ENCODE results near the gene ANKMY1. TPM values are rescaled to one million over a fixed set of nuclear protein-coding genes. Genes with fewer than 3 reads are reported as not detected.
A peak's percentile ranks its signal among the peaks of the same experiment; 100 is the strongest.

ANKMY1 gene
- total and polyA plus RNA-seq, 3 experiments from 2014 or later = 15.8 to 27.9 (median 22.4) TPM

DNA sequence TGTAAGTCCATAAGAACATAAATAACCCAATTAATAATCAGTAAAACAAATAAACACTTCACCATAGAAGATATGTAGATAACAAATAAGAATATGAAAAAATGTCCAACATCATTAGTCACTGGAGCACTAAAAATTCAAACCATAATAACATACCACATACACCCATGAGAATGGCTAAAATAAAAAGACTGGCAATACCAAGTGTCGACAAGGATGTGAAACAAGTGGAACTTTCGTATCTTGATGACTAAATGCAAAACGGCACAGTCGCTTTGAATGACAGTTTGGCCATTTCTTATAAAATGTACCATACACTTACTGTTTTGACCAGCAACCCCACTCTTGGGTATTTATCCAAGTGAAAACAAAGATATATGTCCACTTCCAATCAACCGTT lies 26.8 kb downstream of the ANKMY1 start:
- Histone ChIP-seq H3K27ac (ENCODE audit: low read depth, low read length) (no peak overlapping the region), H3K36me3 (ENCODE audit: insufficient read depth, low read length) (no peaks in the 10 kb centered on the region), H3K27me3 (ENCODE audit: insufficient read depth, low read length, poor library complexity, severe bottlenecking) (no peaks in the 10 kb centered on the region), H3K4me1 (ENCODE audit: insufficient read depth, low read length) (no peaks in the 10 kb centered on the region), H3K9me3 (ENCODE audit: low read length) (peaks cover 14% of the 10 kb centered on the region), H3K4me3 (ENCODE audit: low read length) (no peak overlapping the region)
- DNase-seq = no peak
- H3K27ac Mint-ChIP-seq = no peak overlapping the region
- no peak overlapping the region for H3K4me3 Mint-ChIP-seq
- ChIA-PET CTCF (no interaction called here), POLR2A (no interaction called here)
- H3K9me3 Mint-ChIP-seq = peaks cover 13 to 25% (median 22%) of the 10 kb centered on the region in 5 donors
- peaks cover 4 to 8% (median 8%) of the 10 kb centered on the region in 3 donors for H3K4me1 Mint-ChIP-seq
- H3K36me3 Mint-ChIP-seq = peaks cover 28 to 80% (median 54%) of the 10 kb centered on the region in 3 donors
- H3K27me3 Mint-ChIP-seq = no peaks in the 10 kb centered on the region

DNA sequence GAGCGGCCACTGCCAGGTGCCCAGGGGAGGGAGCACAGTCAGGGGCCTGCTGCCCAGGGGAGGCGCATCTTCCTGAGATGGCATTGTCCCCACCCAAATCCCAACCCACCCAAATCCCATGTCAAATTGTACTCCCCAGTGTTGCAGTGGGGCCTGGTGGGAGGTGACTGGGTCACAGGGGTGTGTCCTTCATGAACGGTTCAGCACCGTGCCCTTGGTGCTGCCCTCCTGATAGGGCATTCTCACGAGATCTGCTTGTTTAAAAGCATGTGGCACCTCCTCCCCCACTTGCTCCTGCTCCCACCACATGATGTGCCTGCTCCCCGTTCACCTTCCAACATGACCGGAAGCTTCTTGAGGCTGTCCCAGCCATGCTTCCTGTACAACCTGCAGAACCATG lies 27.6 kb downstream of the ANKMY1 start:
- no peaks in the 10 kb centered on the region for H3K27me3 ChIP-seq (ENCODE audit: insufficient read depth, low read length, poor library complexity, severe bottlenecking)
- peaks cover 14% of the 10 kb centered on the region for H3K9me3 ChIP-seq (ENCODE audit: low read length)
- H3K4me1 ChIP-seq (ENCODE audit: insufficient read depth, low read length) = no peaks in the 10 kb centered on the region
- Mint-ChIP-seq H3K9me3 (peaks cover 13 to 25% (median 22%) of the 10 kb centered on the region in 5 donors), H3K27ac (peak overlapping the region in 1 of 8 donors; percentile 84), H3K36me3 (peaks cover 28 to 78% (median 60%) of the 10 kb centered on the region in 3 donors), H3K4me3 (no peak overlapping the region), H3K27me3 (no peaks in the 10 kb centered on the region), H3K4me1 (peaks cover 0 to 5% (median 0%) of the 10 kb centered on the region in 3 donors)
- H3K4me3 ChIP-seq (ENCODE audit: low read length) = no peak overlapping the region
- no peaks in the 10 kb centered on the region for H3K36me3 ChIP-seq (ENCODE audit: insufficient read depth, low read length)
- no peak for DNase-seq
- ChIA-PET CTCF (no interaction called here), POLR2A (no interaction called here)
- no peak overlapping the region for H3K27ac ChIP-seq (ENCODE audit: low read depth, low read length)

DNA sequence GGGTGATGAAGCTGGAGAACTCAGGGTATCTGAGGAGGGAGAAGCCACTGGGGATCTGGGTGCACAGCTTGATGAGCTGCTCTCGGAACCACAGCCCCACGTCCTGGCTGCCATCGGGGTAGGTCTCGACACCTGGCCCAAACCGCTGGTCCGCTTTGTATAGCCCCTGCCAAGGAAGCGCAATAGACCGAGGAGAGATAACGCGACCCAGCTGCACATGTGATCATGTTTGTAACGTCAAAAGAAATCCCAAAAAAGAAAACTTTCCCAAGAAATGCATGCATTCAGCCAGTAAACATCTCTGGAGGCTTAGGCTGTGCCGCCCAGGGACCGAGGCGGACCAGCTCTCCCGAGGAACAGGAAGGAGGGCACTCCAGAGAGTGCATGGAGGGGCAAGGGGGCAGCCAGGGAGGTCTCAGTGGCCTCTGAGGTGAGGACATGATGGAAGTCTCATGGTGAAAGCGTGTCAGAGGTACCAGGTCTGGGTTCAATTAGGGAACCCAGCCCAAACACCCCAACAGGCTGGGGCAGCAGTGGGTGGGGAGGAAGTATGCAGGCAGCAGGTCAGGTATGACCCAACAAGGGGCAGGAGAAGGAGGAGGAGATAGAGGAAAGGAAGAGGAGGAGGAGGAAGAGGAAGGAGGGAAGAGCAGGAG lies 28.3 kb downstream of the ANKMY1 start:
- Mint-ChIP-seq H3K4me1 (peaks cover 0 to 5% (median 0%) of the 10 kb centered on the region in 3 donors), H3K36me3 (peaks cover 26 to 78% (median 65%) of the 10 kb centered on the region in 3 donors), H3K27ac (peak overlapping the region in 1 of 8 donors; percentile 86), H3K9me3 (peaks cover 13 to 27% (median 22%) of the 10 kb centered on the region in 5 donors), H3K27me3 (no peaks in the 10 kb centered on the region), H3K4me3 (no peak overlapping the region)
- H3K4me3 ChIP-seq (ENCODE audit: low read length) = no peak overlapping the region
- no peak overlapping the region for H3K27ac ChIP-seq (ENCODE audit: low read depth, low read length)
- ChIA-PET POLR2A (no interaction called here), CTCF (interaction anchor here (1.9 kb wide), 1 partner anchor 15 kb away, joined by 8 read pairs; no protein-coding TSS in a partner anchor)
- H3K9me3 ChIP-seq (ENCODE audit: low read length) = peaks cover 14% of the 10 kb centered on the region
- no peak for DNase-seq
- no peaks in the 10 kb centered on the region for H3K36me3 ChIP-seq (ENCODE audit: insufficient read depth, low read length)
- no peaks in the 10 kb centered on the region for H3K27me3 ChIP-seq (ENCODE audit: insufficient read depth, low read length, poor library complexity, severe bottlenecking)
- H3K4me1 ChIP-seq (ENCODE audit: insufficient read depth, low read length) = no peaks in the 10 kb centered on the region

DNA sequence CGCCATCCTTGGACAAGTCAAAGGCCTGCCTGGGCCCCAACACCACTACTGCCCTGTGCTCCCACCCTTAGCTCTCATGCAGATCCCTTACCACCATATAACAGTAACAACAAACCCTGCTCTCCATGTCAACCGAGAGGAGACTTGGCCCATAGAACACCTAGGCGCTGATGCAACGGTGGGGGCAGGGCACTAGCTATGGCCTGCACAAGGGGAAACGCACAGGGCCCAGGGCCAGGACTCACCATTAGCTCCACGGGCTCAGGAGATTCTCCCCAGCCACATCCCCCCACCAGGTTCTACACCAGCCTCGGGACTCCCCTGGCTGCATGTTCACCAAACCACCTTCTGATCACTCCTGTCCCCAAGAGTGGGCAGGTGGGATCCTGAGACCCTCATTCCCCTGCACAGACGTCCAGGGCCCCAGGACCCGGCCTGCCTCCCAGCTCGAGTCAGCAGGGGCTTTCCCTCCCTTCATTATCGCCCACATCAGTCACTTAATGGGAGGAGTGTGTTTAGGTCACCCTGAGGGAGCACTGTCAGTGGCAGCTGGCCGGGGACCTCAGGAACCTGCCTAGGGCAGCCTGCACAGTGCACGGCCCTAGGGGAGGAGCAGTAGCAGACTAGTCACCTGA lies 29.3 kb downstream of the ANKMY1 start:
- DNase-seq = no peak
- Histone ChIP-seq H3K27ac (ENCODE audit: low read depth, low read length) (no peak overlapping the region), H3K36me3 (ENCODE audit: insufficient read depth, low read length) (no peaks in the 10 kb centered on the region), H3K9me3 (ENCODE audit: low read length) (peaks cover 14% of the 10 kb centered on the region), H3K4me1 (ENCODE audit: insufficient read depth, low read length) (no peaks in the 10 kb centered on the region), H3K27me3 (ENCODE audit: insufficient read depth, low read length, poor library complexity, severe bottlenecking) (no peaks in the 10 kb centered on the region), H3K4me3 (ENCODE audit: low read length) (no peak overlapping the region)
- Mint-ChIP-seq H3K27me3 (no peaks in the 10 kb centered on the region), H3K36me3 (peaks cover 23 to 81% (median 63%) of the 10 kb centered on the region in 3 donors), H3K9me3 (peaks cover 13 to 27% (median 22%) of the 10 kb centered on the region in 5 donors), H3K27ac (no peak overlapping the region), H3K4me1 (peaks cover 0 to 3% (median 0%) of the 10 kb centered on the region in 3 donors), H3K4me3 (peak overlapping the region in 1 of 7 donors; percentile 18)
- POLR2A ChIA-PET = no interaction called here
- CTCF ChIA-PET = interaction anchor here (1.9 kb wide), 1 partner anchor 14 kb away, joined by 8 read pairs; no protein-coding TSS in a partner anchor

DNA sequence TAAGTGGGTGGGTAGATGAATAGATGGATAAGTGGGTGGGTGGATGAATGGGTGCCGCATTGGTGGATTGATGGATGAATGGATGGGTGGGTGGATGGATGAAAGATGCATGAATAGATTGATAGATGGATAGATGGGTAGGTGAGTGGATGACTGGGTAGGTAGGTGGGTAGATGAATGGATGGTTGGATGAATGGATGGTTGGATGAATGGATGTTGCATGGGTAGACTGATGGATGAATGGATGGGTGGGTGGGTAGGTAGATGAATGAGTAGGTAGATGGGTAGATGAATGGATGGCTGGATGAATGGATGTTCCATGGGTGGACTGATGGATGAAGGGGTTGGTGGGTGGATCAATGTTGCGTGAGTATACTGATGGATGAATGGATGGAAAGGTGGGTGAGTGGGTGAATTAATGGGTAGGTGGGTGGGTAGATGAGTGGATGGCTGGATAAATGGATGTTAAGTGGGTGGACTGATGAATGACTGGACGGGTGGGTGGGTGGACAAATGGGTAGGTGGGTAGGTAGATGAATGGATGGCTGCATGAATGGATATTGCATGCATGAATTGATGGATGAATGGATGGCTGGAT lies 30.5 kb downstream of the ANKMY1 start:
- CTCF ChIA-PET = no interaction called here
- no peak overlapping the region for H3K4me3 Mint-ChIP-seq
- peaks cover 27 to 86% (median 61%) of the 10 kb centered on the region in 3 donors for H3K36me3 Mint-ChIP-seq

DNA sequence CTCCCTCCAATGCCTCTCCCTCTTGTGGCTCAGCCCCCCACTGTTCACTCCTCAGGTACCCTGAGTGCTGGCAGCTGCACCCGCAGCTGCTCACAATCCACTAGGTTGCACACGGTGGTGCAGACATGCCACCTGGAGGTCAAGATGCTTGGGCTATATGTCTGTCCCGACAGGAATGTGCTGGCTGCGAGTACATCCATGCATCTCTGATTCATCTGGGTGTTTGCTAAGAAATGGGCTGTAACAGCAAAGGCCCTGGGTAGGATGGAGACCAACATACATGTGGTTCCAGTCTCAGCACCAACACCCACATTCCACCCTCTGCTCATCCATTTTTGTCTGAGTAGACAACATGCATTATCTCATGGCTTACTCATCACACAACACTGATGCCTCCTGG lies 31.3 kb downstream of the ANKMY1 start:
- H3K36me3 Mint-ChIP-seq = peaks cover 23 to 85% (median 55%) of the 10 kb centered on the region in 3 donors
- Histone ChIP-seq H3K9me3 (ENCODE audit: low read length) (peaks cover 5% of the 10 kb centered on the region), H3K27me3 (ENCODE audit: insufficient read depth, low read length, poor library complexity, severe bottlenecking) (no peaks in the 10 kb centered on the region), H3K4me1 (ENCODE audit: insufficient read depth, low read length) (no peaks in the 10 kb centered on the region), H3K27ac (ENCODE audit: low read depth, low read length) (no peak overlapping the region), H3K36me3 (ENCODE audit: insufficient read depth, low read length) (no peaks in the 10 kb centered on the region), H3K4me3 (ENCODE audit: low read length) (no peak overlapping the region)
- H3K27ac Mint-ChIP-seq = peak overlapping the region in 1 of 8 donors; percentile 15
- peaks cover 4 to 15% (median 6%) of the 10 kb centered on the region in 5 donors for H3K9me3 Mint-ChIP-seq
- H3K4me1 Mint-ChIP-seq = peaks cover 0 to 3% (median 0%) of the 10 kb centered on the region in 3 donors
- ChIA-PET CTCF (interaction anchor here (0.9 kb wide), 2 partner anchors 12 to 314 kb away, joined by 3 read pairs; no protein-coding TSS in a partner anchor), POLR2A (no interaction called here)
- no peaks in the 10 kb centered on the region for H3K27me3 Mint-ChIP-seq
- no peak overlapping the region for H3K4me3 Mint-ChIP-seq
- no peak for DNase-seq

More for the DNA sequence above, 30.5 kb downstream of the ANKMY1 start:
- POLR2A ChIA-PET = no interaction called here
- Mint-ChIP-seq H3K9me3 (peaks cover 11 to 22% (median 13%) of the 10 kb centered on the region in 5 donors), H3K27ac (peak overlapping the region in 2 of 8 donors; percentile 19 to 32), H3K27me3 (no peaks in the 10 kb centered on the region), H3K4me1 (peaks cover 0 to 3% (median 0%) of the 10 kb centered on the region in 3 donors)
- H3K27ac ChIP-seq (ENCODE audit: low read depth, low read length) = no peak overlapping the region
- H3K36me3 ChIP-seq (ENCODE audit: insufficient read depth, low read length) = no peaks in the 10 kb centered on the region
- DNase-seq = no peak
- H3K4me3 ChIP-seq (ENCODE audit: low read length) = no peak overlapping the region
- H3K9me3 ChIP-seq (ENCODE audit: low read length) = peaks cover 10% of the 10 kb centered on the region
- no peaks in the 10 kb centered on the region for H3K27me3 ChIP-seq (ENCODE audit: insufficient read depth, low read length, poor library complexity, severe bottlenecking)
- no peaks in the 10 kb centered on the region for H3K4me1 ChIP-seq (ENCODE audit: insufficient read depth, low read length)

DNA sequence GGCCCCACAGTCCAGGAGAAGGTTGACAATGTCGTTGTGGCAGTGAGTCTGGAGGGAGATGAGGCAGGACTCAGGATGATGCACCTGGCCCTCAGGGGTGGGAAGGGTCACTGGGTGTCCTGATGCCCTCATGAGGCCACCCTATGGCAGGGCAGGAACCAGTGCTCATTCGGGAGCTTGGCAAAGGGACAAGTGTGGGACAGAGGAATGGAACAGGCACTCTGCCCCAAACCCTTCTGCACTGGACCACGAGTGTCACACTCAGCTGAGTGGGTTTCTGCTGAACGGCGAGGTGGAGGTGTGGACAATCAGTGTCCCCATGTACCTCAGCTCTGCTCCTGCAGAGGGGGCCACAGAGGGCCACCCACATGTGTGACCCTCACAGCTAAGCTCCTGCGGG lies 32.0 kb downstream of the ANKMY1 start:
- Mint-ChIP-seq H3K27ac (no peak overlapping the region), H3K4me1 (peaks cover 2 to 4% (median 4%) of the 10 kb centered on the region in 3 donors), H3K27me3 (no peaks in the 10 kb centered on the region), H3K36me3 (peaks cover 19 to 78% (median 48%) of the 10 kb centered on the region in 3 donors), H3K4me3 (no peak overlapping the region), H3K9me3 (peaks cover 0 to 8% (median 0%) of the 10 kb centered on the region in 5 donors)
- H3K9me3 ChIP-seq (ENCODE audit: low read length) = no peaks in the 10 kb centered on the region
- H3K27ac ChIP-seq (ENCODE audit: low read depth, low read length) = no peak overlapping the region
- H3K36me3 ChIP-seq (ENCODE audit: insufficient read depth, low read length) = no peaks in the 10 kb centered on the region
- ChIA-PET POLR2A (no interaction called here), CTCF (interaction anchor here (0.9 kb wide), 2 partner anchors 12 to 315 kb away, joined by 3 read pairs; no protein-coding TSS in a partner anchor)
- no peak overlapping the region for H3K4me3 ChIP-seq (ENCODE audit: low read length)
- no peaks in the 10 kb centered on the region for H3K4me1 ChIP-seq (ENCODE audit: insufficient read depth, low read length)
- DNase-seq = no peak
- H3K27me3 ChIP-seq (ENCODE audit: insufficient read depth, low read length, poor library complexity, severe bottlenecking) = no peaks in the 10 kb centered on the region

Measured in CD8-positive, alpha-beta memory T cell (primary cell).